Endothelial cell of umbilical vein (primary cell): Measurements from ENCODE around the gene AGBL3. TPM values are rescaled to one million over a fixed set of nuclear protein-coding genes. Genes with fewer than 3 reads are reported as not detected.

Experiments
- BruUV-seq: library from RNA; stranded (reverse); fragments of 400-500 nt; replicated peaks from 2 replicates; lab custom pipeline; 2021; lab: Mats Ljungman, UMichigan
- CTCF ChIA-PET: fragments of 300-600, 350-600 bp; sonication (Branson Sonifier 250); formaldehyde crosslinking; loops from one replicate; lab custom pipeline; 2021; ENCODE audit warnings: antibody characterized with exemption, inconsistent platforms; lab: Charles Lee
- POLR2A ChIA-PET: fragments of 300-600, 350-600 bp; sonication (Branson Sonifier 250); formaldehyde crosslinking; loops from one replicate; lab custom pipeline; 2021; ENCODE audit warnings: antibody characterized with exemption, inconsistent platforms; lab: Charles Lee
- DNase-seq: peaks from one replicate; pipeline ENCODE4 v3.0.0-alpha.2; 2011; ENCODE audit warnings: low read depth, low spot score
- FAIRE-seq: peaks from 2 replicates; lab custom pipeline; 2011; peaks lifted over from hg19 to GRCh38; lab: Jason Lieb, UNC
- H2AFZ ChIP-seq: 2 replicates; pipeline ENCODE4 v1.6.0; 2012; ENCODE audit warnings: low read depth, low read length, control low read depth, inconsistent platforms
- H3K27ac ChIP-seq: 2 replicates; pipeline ENCODE4 v1.5.1; 2011; ENCODE audit warnings: low read depth, mild to moderate bottlenecking, control low read depth, low read length, moderate library complexity; ENCODE audit not compliant: insufficient read depth
- H3K27me3 ChIP-seq, 2 experiments: 2 replicates each; pipeline versions ENCODE4 v1.6.0 to v1.6.1; 2011; ENCODE audit warnings: low read length in 2 of 2, mixed read lengths in 1 of 2; ENCODE audit not compliant: control insufficient read depth in 2 of 2, insufficient read depth in 2 of 2
- H3K36me3 ChIP-seq, 2 experiments: 2 replicates in 1 of 2; 3 replicates in 1 of 2; pipeline ENCODE4 v1.5.1; 2011; ENCODE audit warnings: low read length in 2 of 2, mild to moderate bottlenecking in 1 of 2, moderate library complexity in 1 of 2; ENCODE audit not compliant: control insufficient read depth in 2 of 2, insufficient read depth in 2 of 2; ENCODE audit errors: extremely low read depth in 1 of 2
- H3K4me1 ChIP-seq: 3 replicates; pipeline ENCODE4 v1.5.1; 2011; ENCODE audit warnings: mild to moderate bottlenecking, low read length; ENCODE audit not compliant: control insufficient read depth, insufficient read depth; ENCODE audit errors: extremely low read depth
- H3K4me2 ChIP-seq: 2 replicates; pipeline ENCODE4 v1.6.1; 2011; ENCODE audit warnings: low read length, control low read depth, mixed read lengths; ENCODE audit not compliant: insufficient read depth
- H3K4me3 ChIP-seq, 3 experiments: fragments of 200-600 bp in 1 of 3; sonication (generic), shearing (Covaris generic) in 1 of 3; replicated peaks in 1 of 3; 2 replicates each; pipeline ENCODE4 v1.5.1; 2011 to 2016; ENCODE audit warnings: control low read depth in 3 of 3, low read length in 3 of 3, mild to moderate bottlenecking in 2 of 3, inconsistent platforms in 1 of 3, low read depth in 1 of 3, moderate library complexity in 1 of 3; ENCODE audit not compliant: insufficient read depth in 1 of 3
- H3K79me2 ChIP-seq: 2 replicates; pipeline ENCODE4 v1.6.0; 2012; ENCODE audit warnings: low read length, inconsistent platforms; ENCODE audit not compliant: control insufficient read depth, insufficient read depth
- H3K9ac ChIP-seq: replicated peaks from 2 replicates; pipeline ENCODE3; 2011; ENCODE audit warnings: low read length, control low read depth; ENCODE audit not compliant: insufficient read depth; ENCODE audit errors: extremely low read depth
- H3K9me1 ChIP-seq: replicated peaks from 3 replicates; pipeline ENCODE4 v1.6.0; 2011; ENCODE audit warnings: mild to moderate bottlenecking, low read length; ENCODE audit not compliant: control insufficient read depth, insufficient read depth; ENCODE audit errors: extremely low read depth
- H3K9me3 ChIP-seq: replicated peaks from 2 replicates; pipeline ENCODE4 v1.5.1; 2012; ENCODE audit warnings: low read length, inconsistent platforms; ENCODE audit not compliant: control insufficient read depth, insufficient read depth
- H4K20me1 ChIP-seq: replicated peaks from 2 replicates; pipeline ENCODE3; 2011; ENCODE audit warnings: mild to moderate bottlenecking, low read length; ENCODE audit not compliant: control insufficient read depth, insufficient read depth; ENCODE audit errors: extremely low read depth
- CTCF ChIP-seq, 2 donors: IDR thresholded peaks; 1 replicate in 1 of 2; 2 replicates in 1 of 2; pipeline ENCODE4 v1.5.1; 2011; ENCODE audit warnings: low read length in 2 of 2, mild to moderate bottlenecking in 2 of 2, moderate library complexity in 2 of 2, control low read depth in 1 of 2, inconsistent platforms in 1 of 2, low read depth in 1 of 2; ENCODE audit not compliant: insufficient read depth in 1 of 2; ENCODE audit errors: extremely low read depth in 1 of 2
- FOS ChIP-seq: IDR thresholded peaks from 2 replicates; pipeline ENCODE4 v1.6.1; 2011; ENCODE audit warnings: mild to moderate bottlenecking, low read length, moderate library complexity, borderline replicate concordance; ENCODE audit not compliant: insufficient read depth
- JUN ChIP-seq: IDR thresholded peaks from 2 replicates; pipeline ENCODE4 v1.6.1; 2011; ENCODE audit warnings: borderline replicate concordance, low read depth; ENCODE audit not compliant: insufficient read length, insufficient read depth
- MAX ChIP-seq: IDR thresholded peaks from 2 replicates; pipeline ENCODE4 v1.6.1; 2011; ENCODE audit not compliant: insufficient read depth, insufficient read length
- POLR2AphosphoS5 ChIP-seq: IDR thresholded peaks from 2 replicates; pipeline ENCODE4 v1.6.1; 2012; ENCODE audit warnings: low read depth, mild to moderate bottlenecking, control low read depth, low read length, moderate library complexity; ENCODE audit not compliant: insufficient read depth
- dilution Hi-C: fragments of 300-500 bp; cut with MboI; formaldehyde crosslinking; loops from one replicate; pipeline ENCODE4 v1.15.0; 2019; ENCODE audit warnings: low sequenced_read_pairs; ENCODE audit not compliant: extremely low pct_ligation_motif_present
- intact Hi-C: fragments of 100-400 bp; cut with micrococcal nuclease; formaldehyde crosslinking; loops from one replicate; pipeline ENCODE4 v1.10.0; 2022
- polyA plus RNA-seq, 4 experiments: library from polyadenylated mRNA; depleted of rRNA in 3 of 4; stranded (reverse) in 3 of 4; unstranded in 1 of 4; fragments of >200 nt; gene quantifications; 2 replicates each; pipeline versions ENCODE4 v1.2.1 to v1.2.3, GENCODE V29; 2011 to 2012; ENCODE audit warnings: missing spikeins in 1 of 4
- total RNA-seq: library from RNA; stranded (reverse); gene quantifications from 2 replicates; pipeline ENCODE4 v1.2.3, GENCODE V29; 2021

Gene AGBL3
- total and polyA plus RNA-seq, 2 donors (not counting 3 experiments of a cell fraction or from before 2014, with no cell fraction given): 0.97 to 3.2 TPM

GRCh38 chr7:134997214-134997885 lies 11.0 kb downstream of the AGBL3 start:
- no peak for FAIRE-seq
- Histone ChIP-seq H3K36me3 (peaks cover 3 to 13% of the 10 kb centered on the region in 2 experiments), H3K4me3 (no peak overlapping the region), H3K27ac (no peak overlapping the region), H2AFZ (no peak overlapping the region), H3K9me1 (no peaks in the 10 kb centered on the region), H3K9ac (no peak overlapping the region), H4K20me1 (no peaks in the 10 kb centered on the region), H3K4me1 (peaks cover 7% of the 10 kb centered on the region), H3K9me3 (no peaks in the 10 kb centered on the region), H3K79me2 (no peaks in the 10 kb centered on the region), H3K4me2 (no peak overlapping the region), H3K27me3 (no peaks in the 10 kb centered on the region)
- ChIA-PET POLR2A (no interaction called here), CTCF (interaction anchor here (2.4 kb wide), 1 partner anchor 11 kb away, joined by 9 read pairs; the partner anchor contains the start of gene AGBL3)
- no peak for TF ChIP-seq JUN
- TF ChIP-seq POLR2AphosphoS5: no peak
- TF ChIP-seq FOS: no peak
- no peak for TF ChIP-seq MAX
- TF ChIP-seq CTCF (IDR thresholded peaks at IDR 0.05; ENCODE audit: extremely low read depth in 1 of 2, insufficient read depth in 1 of 2, low read depth in 1 of 2, low read length in 2 of 2): no peak
- dilution Hi-C loops (no loop called here), intact Hi-C loops (no loop called here)
- BruUV-seq: no TSS peak
- no peak for DNase-seq
